CD14-positive monocyte (primary cell): Measurements from ENCODE around the gene GEN1. TPM values are rescaled to one million over a fixed set of nuclear protein-coding genes. Genes with fewer than 3 reads are reported as not detected.

ENCODE experiments used
- DNase-seq, 3 donors: peaks; one replicate each; pipeline ENCODE4 v3.0.0-alpha.2; 2011 to 2022
- H2AFZ ChIP-seq: 2 replicates; pipeline ENCODE4 v1.6.0; 2012; ENCODE audit warnings: mild to moderate bottlenecking, low read depth, low read length, inconsistent platforms; ENCODE audit not compliant: insufficient read depth, poor library complexity, severe bottlenecking
- H3K27ac ChIP-seq, 2 donors: 1 replicate in 1 of 2; 2 replicates in 1 of 2; pipeline ENCODE4 v1.5.1; 2012 to 2013; ENCODE audit warnings: low read length in 2 of 2, control low read depth in 1 of 2, inconsistent platforms in 1 of 2, low read depth in 1 of 2, mild to moderate bottlenecking in 1 of 2
- H3K27me3 ChIP-seq, 2 donors: one replicate each; pipeline versions ENCODE4 v1.6.0 to v1.6.1; 2011 to 2013; ENCODE audit warnings: low read length in 2 of 2; ENCODE audit not compliant: control insufficient read depth in 2 of 2, insufficient read depth in 2 of 2
- H3K36me3 ChIP-seq, 2 donors: replicated peaks in 1 of 2; 1 replicate in 1 of 2; 2 replicates in 1 of 2; pipeline versions ENCODE4 v1.5.1 to v1.6.1; 2012 to 2013; ENCODE audit warnings: low read length in 2 of 2, control low read depth in 1 of 2, inconsistent platforms in 1 of 2, mild to moderate bottlenecking in 1 of 2; ENCODE audit not compliant: insufficient read depth in 2 of 2, control insufficient read depth in 1 of 2
- H3K4me1 ChIP-seq, 2 donors: 1 replicate in 1 of 2; 2 replicates in 1 of 2; pipeline versions ENCODE4 v1.5.1 to v1.6.1; 2012 to 2013; ENCODE audit warnings: low read length in 2 of 2, control low read depth in 1 of 2, inconsistent platforms in 1 of 2, mild to moderate bottlenecking in 1 of 2, moderate library complexity in 1 of 2; ENCODE audit not compliant: insufficient read depth in 2 of 2, control insufficient read depth in 1 of 2
- H3K4me2 ChIP-seq: replicated peaks from 2 replicates; pipeline ENCODE3; 2012; ENCODE audit warnings: low read length, moderate library complexity, mild to moderate bottlenecking; ENCODE audit not compliant: poor library complexity, severe bottlenecking; ENCODE audit errors: extremely low read depth
- H3K4me3 ChIP-seq, 3 experiments: fragments of 200-600 bp in 1 of 3; sonication (generic) in 1 of 3; replicated peaks in 1 of 3; 1 replicate in 2 of 3; 2 replicates in 1 of 3; pipeline ENCODE4 v1.5.1; 2011 to 2013; ENCODE audit warnings: low read length in 3 of 3, mild to moderate bottlenecking in 3 of 3, control low read depth in 2 of 3, low read depth in 2 of 3, inconsistent platforms in 1 of 3, moderate library complexity in 1 of 3
- H3K79me2 ChIP-seq: 2 replicates; pipeline ENCODE4 v1.6.0; 2012; ENCODE audit warnings: mild to moderate bottlenecking, control low read depth, inconsistent platforms, low read length, moderate library complexity; ENCODE audit not compliant: insufficient read depth
- H3K9ac ChIP-seq: 2 replicates; pipeline ENCODE4 v1.6.0; 2017; ENCODE audit warnings: low read length, mild to moderate bottlenecking; ENCODE audit not compliant: insufficient read depth, poor library complexity, severe bottlenecking
- H3K9me3 ChIP-seq, 2 donors: replicated peaks in 1 of 2; 1 replicate in 1 of 2; 2 replicates in 1 of 2; pipeline versions ENCODE4 v1.5.1 to v1.6.1; 2012 to 2013; ENCODE audit warnings: low read length in 2 of 2, control low read depth in 1 of 2; ENCODE audit not compliant: control insufficient read depth in 1 of 2, insufficient read depth in 1 of 2
- H4K20me1 ChIP-seq: 2 replicates; pipeline ENCODE4 v1.6.0; 2012; ENCODE audit warnings: mild to moderate bottlenecking, low read length, control low read depth, moderate library complexity; ENCODE audit not compliant: insufficient read depth
- H3K27ac Mint-ChIP-seq, 7 donors: one replicate each; pipeline ENCODE4 v1.8.0; 2020; ENCODE audit warnings: mild to moderate bottlenecking in 7 of 7, mixed read lengths in 7 of 7, moderate library complexity in 6 of 7, inconsistent platforms in 2 of 7
- H3K27me3 Mint-ChIP-seq, 3 donors: one replicate each; pipeline ENCODE4 v1.8.0; 2021 to 2022; ENCODE audit warnings: low read depth in 3 of 3, mild to moderate bottlenecking in 3 of 3, mixed read lengths in 3 of 3, moderate library complexity in 3 of 3, inconsistent platforms in 1 of 3
- H3K36me3 Mint-ChIP-seq, 2 donors: one replicate each; pipeline ENCODE4 v1.8.0; 2020; ENCODE audit warnings: mixed read lengths in 2 of 2, inconsistent platforms in 1 of 2, mild to moderate bottlenecking in 1 of 2
- H3K4me1 Mint-ChIP-seq: one replicate; pipeline ENCODE4 v1.8.0; 2020; ENCODE audit warnings: mild to moderate bottlenecking, mixed read lengths
- H3K4me3 Mint-ChIP-seq, 2 donors: one replicate each; pipeline ENCODE4 v1.8.0; 2020; ENCODE audit warnings: mild to moderate bottlenecking in 2 of 2, mixed read lengths in 2 of 2, moderate library complexity in 1 of 2
- H3K9me3 Mint-ChIP-seq, 7 donors: one replicate each; pipeline ENCODE4 v1.8.0; 2020 to 2022; ENCODE audit warnings: mixed read lengths in 7 of 7, mild to moderate bottlenecking in 6 of 7, moderate library complexity in 6 of 7, inconsistent platforms in 2 of 7
- WGBS: methylation state at CpG from one replicate; pipeline ENCODE4 v1.1.5; 2013; ENCODE audit warnings: missing lambda C conversion rate; ENCODE audit not compliant: insufficient coverage; 5-methylcytosine and 5-hydroxymethylcytosine counted together
- intact Hi-C, 2 donors: fragments of 100-400 bp; cut with micrococcal nuclease; formaldehyde crosslinking; loops; one replicate each; pipeline versions ENCODE4 v1.15.0 to v1.15.1; 2023
- polyA minus RNA-seq: library from RNA; depleted of rRNA, polyadenylated mRNA; stranded (reverse); fragments of >200 nt; gene quantifications from 2 replicates; pipeline ENCODE4 v1.2.3, GENCODE V29; 2012
- polyA plus RNA-seq, 3 donors: library from polyadenylated mRNA; depleted of rRNA in 1 of 3; unstranded in 2 of 3; stranded (reverse) in 1 of 3; fragments of 300-500 nt in 2 of 3; fragments of >200 nt in 1 of 3; fragmentation: Illumina TruSeq in 2 of 3; gene quantifications; 1 replicate in 2 of 3; 2 replicates in 1 of 3; pipeline ENCODE4 v1.2.3, GENCODE V29; 2012 to 2021
- total RNA-seq, 12 experiments: library from RNA in 1 of 12; stranded (reverse) in 1 of 12; fragments of 120-200 nt in 1 of 12; gene quantifications; one replicate each; pipeline ENCODE4 v1.2.4 and lab custom pipeline; 2013 to 2026; ENCODE audit warnings: mixed read lengths in 6 of 12, inconsistent platforms in 1 of 12
- TF ChIP-seq, protein P1 (sequence below): fragments of 200-600 bp; IDR thresholded peaks from one replicate; pipeline ENCODE4 v1.8.0; 2022; ENCODE audit warnings: antibody characterized with exemption, mild to moderate bottlenecking

Gene GEN1, protein sequence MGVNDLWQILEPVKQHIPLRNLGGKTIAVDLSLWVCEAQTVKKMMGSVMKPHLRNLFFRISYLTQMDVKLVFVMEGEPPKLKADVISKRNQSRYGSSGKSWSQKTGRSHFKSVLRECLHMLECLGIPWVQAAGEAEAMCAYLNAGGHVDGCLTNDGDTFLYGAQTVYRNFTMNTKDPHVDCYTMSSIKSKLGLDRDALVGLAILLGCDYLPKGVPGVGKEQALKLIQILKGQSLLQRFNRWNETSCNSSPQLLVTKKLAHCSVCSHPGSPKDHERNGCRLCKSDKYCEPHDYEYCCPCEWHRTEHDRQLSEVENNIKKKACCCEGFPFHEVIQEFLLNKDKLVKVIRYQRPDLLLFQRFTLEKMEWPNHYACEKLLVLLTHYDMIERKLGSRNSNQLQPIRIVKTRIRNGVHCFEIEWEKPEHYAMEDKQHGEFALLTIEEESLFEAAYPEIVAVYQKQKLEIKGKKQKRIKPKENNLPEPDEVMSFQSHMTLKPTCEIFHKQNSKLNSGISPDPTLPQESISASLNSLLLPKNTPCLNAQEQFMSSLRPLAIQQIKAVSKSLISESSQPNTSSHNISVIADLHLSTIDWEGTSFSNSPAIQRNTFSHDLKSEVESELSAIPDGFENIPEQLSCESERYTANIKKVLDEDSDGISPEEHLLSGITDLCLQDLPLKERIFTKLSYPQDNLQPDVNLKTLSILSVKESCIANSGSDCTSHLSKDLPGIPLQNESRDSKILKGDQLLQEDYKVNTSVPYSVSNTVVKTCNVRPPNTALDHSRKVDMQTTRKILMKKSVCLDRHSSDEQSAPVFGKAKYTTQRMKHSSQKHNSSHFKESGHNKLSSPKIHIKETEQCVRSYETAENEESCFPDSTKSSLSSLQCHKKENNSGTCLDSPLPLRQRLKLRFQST
- total RNA-seq (2013): 6.5 TPM
- polyA plus RNA-seq (1 to 10 TPM in 1 of 3 donors, under 1 TPM in 2; 0.79 to 3.6 (median 0.96) TPM), polyA minus RNA-seq (4.1 and 4.3 TPM in 2 replicates), total RNA-seq (lab: John Stamatoyannopoulos, UW) (5.9 to 19.4 (median 9.2) reads per million in 11 experiments)

DNA sequence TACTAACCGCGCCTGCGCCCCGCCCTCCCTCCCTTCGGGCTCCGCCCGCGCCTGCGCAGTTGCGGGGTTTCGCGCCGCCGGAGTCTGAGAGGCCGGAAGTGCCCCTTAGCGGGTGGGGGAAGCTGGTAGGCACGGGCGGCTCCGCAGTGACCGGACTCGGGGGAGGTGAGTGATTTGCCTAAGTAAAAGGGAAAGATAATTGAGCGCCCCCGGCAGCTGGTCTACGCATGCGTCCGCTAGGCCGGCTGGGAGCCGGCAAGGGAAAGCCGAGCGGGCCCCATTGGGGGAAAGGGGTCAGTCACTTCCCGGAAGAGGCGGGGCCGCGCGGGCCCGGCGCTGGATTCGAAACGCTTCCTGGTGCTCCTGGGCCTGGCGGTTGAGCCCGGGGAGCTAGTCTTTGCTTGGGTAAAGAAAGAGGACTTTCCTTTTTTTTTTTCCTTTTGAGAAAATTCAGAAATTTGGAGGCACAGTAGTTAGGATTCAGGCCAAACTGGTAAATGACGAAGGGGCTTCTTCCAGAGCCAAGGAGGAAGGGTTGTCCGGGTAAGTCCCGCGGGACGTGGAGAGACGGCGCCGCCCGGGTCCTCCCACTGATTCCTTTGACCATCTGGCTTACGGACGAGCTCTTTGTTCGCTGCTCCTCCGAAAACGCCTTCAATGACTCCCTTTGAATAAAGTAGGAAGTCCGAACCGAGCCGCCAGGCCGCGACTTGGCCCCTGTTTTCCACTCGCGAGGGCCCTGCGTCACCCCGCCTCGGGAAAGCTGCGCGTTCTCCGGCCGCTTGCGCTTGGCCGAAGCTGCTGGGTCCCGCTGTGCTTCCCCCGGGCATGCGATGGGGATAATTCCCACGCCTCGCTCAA, at the start of gene GEN1, which contains the start of gene SMC6:
Gene GEN1, plus strand, starts transcription at position 336 of the 861 bp plus-strand sequence. CDS start 5,806 bp downstream, outside the sequence.
Gene SMC6, minus strand, starts transcription at position 8 of the 861 bp plus-strand sequence. CDS start 7,864 bp downstream, outside the sequence.
- Mint-ChIP-seq H3K36me3 (no peaks in the 10 kb centered on the region), H3K27ac (peak within 1 kb of the TSS; percentile 95 to 99 (median 98)), H3K9me3 (no peaks in the 10 kb centered on the region), H3K4me1 (peaks cover 39% of the 10 kb centered on the region), H3K4me3 (peak within 1 kb of the TSS; percentile 97), H3K27me3 (no peaks in the 10 kb centered on the region)
- Histone ChIP-seq H4K20me1 (no peaks in the 10 kb centered on the region), H3K36me3 (no peaks in the 10 kb centered on the region), H3K79me2 (peaks cover 69% of the 10 kb centered on the region), H3K4me1 (peaks cover 20 to 26% of the 10 kb centered on the region in 2 donors), H3K27ac (peak within 1 kb of the TSS; percentile 96 to 97), H3K27me3 (no peaks in the 10 kb centered on the region), H3K4me2 (peak within 1 kb of the TSS; percentile 97), H3K4me3 (peak within 1 kb of the TSS; percentile 73 to 94 (median 74)), H3K9me3 (no peaks in the 10 kb centered on the region), H3K9ac (peak within 1 kb of the TSS; percentile 91), H2AFZ (peak within 1 kb of the TSS; percentile 98)
- peak; percentile 84 to 85 (median 84) for DNase-seq
- under 1% methylated on average over 70 of the region's 76 CpGs for WGBS
- TF ChIP-seq, protein P1, sequence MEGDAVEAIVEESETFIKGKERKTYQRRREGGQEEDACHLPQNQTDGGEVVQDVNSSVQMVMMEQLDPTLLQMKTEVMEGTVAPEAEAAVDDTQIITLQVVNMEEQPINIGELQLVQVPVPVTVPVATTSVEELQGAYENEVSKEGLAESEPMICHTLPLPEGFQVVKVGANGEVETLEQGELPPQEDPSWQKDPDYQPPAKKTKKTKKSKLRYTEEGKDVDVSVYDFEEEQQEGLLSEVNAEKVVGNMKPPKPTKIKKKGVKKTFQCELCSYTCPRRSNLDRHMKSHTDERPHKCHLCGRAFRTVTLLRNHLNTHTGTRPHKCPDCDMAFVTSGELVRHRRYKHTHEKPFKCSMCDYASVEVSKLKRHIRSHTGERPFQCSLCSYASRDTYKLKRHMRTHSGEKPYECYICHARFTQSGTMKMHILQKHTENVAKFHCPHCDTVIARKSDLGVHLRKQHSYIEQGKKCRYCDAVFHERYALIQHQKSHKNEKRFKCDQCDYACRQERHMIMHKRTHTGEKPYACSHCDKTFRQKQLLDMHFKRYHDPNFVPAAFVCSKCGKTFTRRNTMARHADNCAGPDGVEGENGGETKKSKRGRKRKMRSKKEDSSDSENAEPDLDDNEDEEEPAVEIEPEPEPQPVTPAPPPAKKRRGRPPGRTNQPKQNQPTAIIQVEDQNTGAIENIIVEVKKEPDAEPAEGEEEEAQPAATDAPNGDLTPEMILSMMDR: no peak
- intact Hi-C loops: no loop called here
